Measurements from ENCODE around the gene C17orf50. TPM values are rescaled to one million over a fixed set of nuclear protein-coding genes. Genes with fewer than 3 reads are reported as not detected.

Gene C17orf50
- polyA plus RNA-seq, 3 donors: not detected

DNA sequence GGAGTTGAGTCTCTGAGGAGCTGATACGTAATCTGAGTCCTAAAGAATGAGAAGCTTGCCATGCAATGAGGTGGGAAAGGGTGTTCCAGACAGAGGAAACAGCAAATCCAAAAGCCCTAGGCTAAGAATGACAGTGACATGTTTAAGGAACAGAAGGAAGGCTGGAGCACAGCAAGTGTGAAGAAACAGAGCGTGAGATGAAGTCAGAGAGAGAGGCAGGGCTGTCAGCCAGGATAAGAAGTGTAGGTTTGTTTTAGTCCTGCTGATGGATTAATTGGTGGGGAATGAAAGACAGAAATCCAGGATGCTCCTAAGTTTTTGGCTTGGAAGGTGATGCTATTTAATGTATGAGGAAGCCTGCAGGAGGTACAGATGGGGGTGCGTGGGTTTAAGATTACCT lies 20.3 kb downstream of the C17orf50 start:
- DNase-seq (ENCODE audit: low read depth in 3 of 3, low spot score in 2 of 3): no peak

DNA sequence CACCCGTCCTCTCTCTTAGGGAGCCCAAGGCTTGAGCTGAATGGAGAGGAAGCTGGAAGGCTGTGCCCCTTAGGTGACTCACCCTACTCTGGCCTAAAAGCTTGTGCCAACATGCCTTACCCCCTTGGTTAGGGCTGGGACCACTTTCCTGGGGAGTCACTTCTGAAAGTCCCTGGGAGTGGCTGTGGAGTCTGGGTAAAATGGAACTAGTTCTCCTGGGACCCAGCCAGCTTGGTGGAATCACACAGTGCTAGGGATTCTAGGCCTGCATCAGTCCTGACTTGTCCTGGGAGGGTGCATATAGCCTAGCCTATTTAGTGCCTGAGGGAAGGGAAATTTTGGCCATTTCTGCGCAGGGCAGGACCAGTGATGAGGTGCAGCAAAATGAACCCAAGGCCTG lies 24.2 kb downstream of the C17orf50 start:
- DNase-seq (ENCODE audit: low read depth in 3 of 3, low spot score in 2 of 3): no peak

DNA sequence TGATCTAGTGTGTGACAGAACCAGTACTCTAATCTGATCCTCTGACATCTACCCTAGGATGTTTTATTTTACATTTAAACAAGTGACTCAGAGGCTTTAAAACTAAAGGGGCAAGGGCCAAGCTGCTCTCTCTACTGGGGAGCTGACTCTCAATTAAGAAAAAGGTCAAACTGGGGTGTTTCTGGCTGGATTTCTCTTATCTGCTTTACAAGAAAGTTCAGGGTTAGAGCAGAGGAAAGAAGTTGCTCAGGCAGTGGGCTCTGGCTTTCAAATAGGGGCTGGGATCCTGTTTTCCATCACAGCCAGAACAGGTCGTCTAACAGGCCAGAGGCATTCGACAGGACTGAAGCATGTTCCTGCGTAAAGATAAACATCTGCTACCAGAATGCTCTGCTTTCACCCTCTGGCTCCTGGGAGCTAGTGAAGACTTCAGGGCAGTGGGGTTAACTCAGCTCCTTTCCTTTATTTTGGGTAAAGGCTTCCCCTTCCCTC lies 26.3 kb downstream of the C17orf50 start:
- DNase-seq (ENCODE audit: low read depth in 3 of 3, low spot score in 2 of 3): no peak

DNA sequence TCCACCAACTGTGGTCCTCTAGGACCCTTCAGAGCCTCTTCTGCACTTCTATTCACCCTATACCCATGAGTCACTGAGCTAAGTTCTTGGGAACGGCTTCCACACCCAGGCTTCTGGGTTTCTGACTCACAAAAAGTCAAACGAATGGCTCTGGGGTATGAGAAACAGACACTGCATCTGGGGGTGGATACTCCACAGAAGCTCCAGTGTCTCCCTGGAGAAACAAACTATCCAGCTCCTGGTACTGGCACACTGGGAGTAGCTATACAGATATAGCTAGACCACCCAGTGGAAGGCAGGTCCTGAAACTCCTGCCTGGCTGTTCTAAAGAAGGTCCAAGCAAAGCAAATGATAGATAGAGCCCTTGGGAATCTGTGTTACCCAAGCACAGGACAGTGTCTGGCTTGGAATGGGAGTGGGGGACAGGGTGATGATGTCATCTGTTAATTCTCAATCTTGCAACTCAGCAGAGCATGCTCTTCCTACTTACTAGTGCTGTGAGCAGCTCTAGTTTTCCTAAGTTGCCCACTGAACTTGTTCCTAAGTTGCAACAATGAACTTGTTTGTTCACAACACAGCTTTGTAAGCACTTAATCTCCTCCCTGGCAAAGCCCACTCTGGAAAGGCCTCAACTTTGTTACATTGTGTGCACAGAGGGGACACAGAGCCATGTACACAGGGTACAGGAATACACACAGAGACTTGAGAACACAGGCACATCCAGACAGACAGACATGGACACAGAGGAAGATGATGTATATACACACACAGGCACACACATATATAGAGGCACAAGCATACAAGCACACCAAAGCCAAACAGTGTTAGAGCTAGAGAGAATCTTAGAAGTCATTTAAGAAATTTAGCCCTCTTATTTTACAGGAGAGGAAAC lies 28.0 kb downstream of the C17orf50 start:
- no peak for DNase-seq (ENCODE audit: low read depth in 3 of 3, low spot score in 2 of 3)

DNA sequence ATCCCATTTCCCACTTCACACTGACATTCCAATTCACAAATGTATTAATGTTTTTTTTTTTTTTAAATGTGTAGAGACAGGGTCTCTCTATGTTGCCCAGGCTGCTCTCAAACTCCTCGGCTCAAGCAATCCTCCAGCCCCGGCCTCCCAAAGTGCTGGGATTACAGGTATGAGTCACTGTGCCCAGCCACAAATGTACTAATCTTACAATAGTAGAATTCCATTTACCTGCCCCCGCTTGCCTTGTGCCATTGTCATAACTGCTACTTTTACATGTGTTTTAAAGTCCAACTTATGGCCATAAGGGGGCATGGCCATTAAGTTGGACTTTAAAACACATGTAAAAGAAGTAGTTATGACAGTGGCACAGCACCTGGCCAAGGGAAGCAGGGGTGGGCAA lies 30.2 kb downstream of the C17orf50 start:
- DNase-seq (ENCODE audit: low read depth in 3 of 3, low spot score in 2 of 3): no peak

DNA sequence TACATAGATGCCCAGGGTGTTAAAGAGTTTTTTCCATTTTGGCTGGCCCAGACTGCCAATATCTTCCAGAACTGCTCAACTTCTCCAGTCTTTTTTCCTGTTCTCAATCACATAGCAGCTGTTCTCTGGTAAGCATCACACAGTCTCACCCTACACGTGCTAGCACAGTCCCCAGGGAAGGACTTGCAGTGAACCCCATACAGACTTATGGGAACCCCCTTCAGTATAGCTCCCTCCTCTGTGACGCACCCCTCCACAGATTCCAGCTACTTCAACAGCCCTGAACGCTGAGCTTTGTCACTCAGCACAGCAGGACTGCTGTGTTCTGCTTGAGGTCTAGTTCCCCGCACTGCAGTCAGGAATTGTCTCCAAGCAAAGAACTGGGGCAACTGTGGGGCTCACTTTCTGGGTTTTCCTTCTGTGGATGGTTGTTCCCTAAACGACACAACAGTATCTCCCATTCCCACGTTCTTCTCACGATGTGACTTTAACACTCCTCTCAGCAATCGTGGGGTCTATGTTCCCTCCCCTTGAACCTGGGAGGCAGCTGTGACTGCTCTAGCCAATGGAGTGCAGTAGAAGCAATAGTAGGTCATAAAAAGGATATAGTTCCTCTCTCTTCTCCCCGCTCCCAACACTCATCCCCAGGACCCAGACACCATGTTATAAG lies 31.1 kb downstream of the C17orf50 start:
- DNase-seq (ENCODE audit: low read depth in 3 of 3, low spot score in 2 of 3): no peak

DNA sequence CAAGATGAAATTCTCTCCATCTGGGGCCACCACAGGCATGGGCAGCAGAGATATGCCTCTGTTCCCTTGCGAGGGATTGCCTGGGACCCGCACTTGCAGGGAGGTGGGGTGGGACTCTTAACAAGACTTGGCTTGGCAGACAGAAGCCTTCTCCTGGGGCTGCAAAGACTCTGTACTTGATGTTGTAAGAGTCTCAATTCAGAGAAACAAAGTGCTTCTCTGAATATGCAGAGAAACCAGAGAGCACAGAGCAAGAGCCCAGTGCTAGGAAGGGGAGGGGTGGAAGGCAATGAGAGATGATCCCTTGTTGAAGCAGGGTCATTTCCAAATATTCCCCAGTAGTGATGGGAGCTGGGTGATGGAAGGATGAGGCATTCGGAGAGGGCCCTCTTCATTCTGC lies 32.6 kb downstream of the C17orf50 start:
- no peak for DNase-seq (ENCODE audit: low read depth in 3 of 3, low spot score in 2 of 3)

DNA sequence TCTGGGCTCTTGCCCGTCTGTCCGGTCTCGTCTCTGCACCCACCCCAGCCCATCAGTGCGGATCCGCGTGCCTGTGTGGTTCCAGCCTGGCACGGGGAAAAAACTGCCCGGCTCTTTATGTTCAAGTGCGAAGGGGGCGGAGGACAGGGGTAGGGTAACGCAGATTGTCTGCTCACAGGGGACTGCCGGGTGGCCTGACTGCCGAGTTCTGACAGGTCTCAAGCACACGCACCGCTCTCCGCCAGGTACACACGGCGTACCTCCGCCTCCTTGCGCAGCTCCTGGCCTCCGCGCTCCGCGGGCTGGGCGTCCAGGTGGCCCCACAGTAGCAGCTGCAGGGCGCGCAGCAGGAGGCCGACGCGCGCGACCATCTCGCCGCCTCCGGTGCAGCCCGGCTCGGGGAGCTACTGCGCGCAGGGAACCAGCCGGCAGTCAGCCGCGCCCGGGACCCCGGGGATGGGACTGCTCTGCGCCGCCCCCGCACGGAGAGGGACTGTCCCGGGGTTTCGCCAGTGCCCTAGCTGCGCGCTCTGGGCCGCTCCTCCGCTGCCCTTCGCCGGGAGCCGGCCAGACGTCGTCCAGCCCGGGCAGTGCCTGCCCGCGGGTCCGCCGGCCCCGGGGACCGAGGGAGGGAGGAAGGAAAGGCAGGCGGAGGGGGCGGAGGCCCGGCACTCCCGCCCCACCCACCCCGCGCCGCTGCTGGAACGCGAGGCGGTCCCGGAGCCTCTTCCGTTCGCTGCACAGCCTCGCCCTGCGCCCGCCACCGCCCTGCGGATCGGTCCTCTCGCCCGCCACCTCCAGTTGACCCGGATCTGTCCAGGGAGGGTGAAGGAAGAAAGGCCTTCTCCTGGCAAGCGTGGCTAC lies 34.6 kb downstream of the C17orf50 start, which contains the start of gene MMP28:
Gene MMP28, minus strand, starts transcription at position 635 of the 864 bp plus-strand sequence. Its CDS starts 264 bp downstream, at position 371.
- DNase-seq (ENCODE audit: low read depth in 3 of 3, low spot score in 2 of 3): no peak

DNA sequence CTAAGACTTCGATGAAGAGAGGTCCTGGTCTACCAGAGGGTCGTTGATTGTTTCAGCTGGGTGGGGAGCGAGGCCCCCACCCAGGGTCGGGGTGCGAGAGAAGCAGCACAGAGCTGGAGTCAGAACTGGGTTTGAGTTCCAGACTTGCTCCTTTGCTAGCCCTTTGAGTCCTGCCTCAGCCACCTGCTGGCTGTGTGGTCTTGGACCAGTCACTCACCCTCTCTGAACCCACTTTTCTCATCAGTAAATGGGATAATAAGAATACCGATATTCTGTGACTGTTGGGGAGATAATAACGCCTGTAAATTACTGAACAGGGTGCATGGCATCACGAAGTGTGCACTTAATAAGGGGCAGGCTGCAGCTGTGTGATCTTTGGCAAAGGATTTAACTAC lies 35.2 kb downstream of the C17orf50 start:
- no peak for DNase-seq (ENCODE audit: low read depth in 3 of 3, low spot score in 2 of 3)

DNA sequence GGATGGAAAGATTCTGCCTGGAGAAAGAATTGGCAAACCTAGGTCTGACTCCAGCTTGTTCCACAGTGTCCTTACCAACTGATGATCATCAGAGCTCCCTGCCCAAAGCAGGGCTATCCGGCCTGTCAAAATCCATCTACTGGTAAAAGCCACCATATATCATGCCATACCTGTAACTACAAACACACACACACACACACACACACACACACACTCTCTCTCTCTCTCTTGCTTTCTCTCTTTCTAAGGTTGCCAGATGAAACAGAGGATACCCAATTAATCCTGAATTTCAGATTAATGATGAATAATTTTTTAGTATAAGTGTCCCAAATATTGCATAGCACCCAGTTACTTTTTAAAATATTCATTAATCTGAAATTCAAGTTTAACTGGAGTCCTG lies 36.3 kb downstream of the C17orf50 start:
- DNase-seq (ENCODE audit: low read depth in 3 of 3, low spot score in 2 of 3): no peak

DNA sequence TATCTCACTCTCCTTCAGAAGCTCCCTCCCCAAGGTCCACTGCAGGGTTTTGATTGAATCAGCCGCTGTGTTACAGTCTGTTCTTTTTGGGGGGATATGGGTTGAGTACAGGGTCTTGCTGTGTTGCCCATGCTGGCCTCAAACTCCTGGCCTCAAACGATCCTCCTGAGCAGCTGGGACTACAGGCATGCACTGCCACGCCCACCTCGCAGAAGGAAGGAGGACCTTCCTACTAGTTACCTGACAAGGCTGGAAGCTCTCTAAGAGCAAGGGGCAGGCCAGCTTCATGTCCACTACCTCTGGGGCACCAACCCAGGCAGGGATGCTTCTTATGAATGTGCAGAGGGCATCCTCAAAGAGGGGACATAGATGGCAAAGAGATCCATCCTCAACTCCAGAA lies 36.7 kb downstream of the C17orf50 start:
- DNase-seq (ENCODE audit: low read depth in 3 of 3, low spot score in 2 of 3): no peak

DNA sequence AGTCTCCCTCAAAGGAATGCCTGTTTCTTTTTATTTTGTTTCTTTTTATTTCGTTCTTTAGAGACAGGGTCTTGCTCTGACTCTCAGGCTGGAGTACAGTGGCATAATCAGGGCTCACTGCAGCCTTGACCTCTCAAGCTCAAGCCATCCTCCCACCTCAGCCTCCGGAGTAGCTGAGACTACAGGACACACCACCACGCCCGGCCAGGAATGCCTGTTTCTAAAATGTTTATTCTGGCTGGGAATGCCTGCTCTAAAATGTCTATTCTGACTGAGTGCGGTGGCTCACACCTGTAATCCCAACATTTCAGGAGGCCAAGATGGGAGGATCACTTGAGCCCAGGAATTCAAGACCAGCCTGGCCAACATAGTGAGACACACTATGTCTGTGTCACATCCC lies 37.2 kb downstream of the C17orf50 start:
- DNase-seq (ENCODE audit: low read depth in 3 of 3, low spot score in 2 of 3): no peak

DNA sequence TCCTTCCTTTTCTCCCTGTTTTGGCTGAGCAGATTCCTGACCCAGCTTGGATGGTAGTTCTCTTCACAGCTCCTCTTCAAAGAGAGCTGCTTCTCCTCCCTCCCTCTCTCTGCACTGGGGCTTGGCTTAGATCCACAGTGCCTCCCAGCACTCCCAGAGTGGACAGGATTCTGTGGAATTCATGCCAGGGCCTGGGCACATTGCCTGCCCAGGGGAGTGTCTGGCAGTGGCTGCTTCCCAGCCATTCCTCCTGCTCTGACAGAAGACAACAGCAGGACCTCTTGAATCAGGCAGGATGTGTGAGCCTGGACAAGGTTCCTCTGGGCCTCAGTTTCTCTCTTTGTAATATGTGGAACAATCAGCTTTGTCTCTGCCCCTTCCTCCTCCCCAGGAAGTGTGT lies 39.3 kb downstream of the C17orf50 start:
- no peak for DNase-seq (ENCODE audit: low read depth in 3 of 3, low spot score in 2 of 3)

DNA sequence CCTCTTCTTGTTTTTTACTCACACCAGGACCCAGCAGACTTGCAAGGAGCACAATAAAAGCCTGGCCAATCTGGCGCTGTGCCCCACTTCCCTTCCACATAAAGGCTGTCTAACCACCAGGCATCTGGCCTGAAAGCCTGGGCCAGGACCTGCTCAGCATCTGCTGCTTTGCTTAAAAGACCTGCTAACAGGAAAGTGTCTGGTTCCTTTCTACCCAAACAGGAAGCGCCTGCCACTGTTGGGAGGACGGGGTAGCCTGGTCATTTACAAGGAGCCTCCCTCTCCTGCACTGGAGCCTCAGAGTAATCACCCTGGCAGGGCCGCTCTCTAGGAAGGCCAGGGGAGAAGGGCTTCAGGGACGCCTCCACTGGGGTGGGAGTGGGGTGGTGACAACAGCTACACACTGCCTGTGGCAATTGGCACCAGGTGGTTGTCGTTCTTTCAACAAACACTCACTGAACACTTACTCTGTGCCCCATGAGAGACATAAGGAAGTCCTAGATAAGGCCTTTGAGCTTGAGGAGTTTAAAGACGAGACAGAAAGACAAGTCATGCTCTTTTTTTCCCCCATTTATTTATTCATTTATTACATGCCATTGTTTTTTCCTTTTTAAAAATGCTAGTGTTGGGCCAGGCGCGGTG lies 41.0 kb downstream of the C17orf50 start:
- no peak for DNase-seq (ENCODE audit: low read depth in 3 of 3, low spot score in 2 of 3)

DNA sequence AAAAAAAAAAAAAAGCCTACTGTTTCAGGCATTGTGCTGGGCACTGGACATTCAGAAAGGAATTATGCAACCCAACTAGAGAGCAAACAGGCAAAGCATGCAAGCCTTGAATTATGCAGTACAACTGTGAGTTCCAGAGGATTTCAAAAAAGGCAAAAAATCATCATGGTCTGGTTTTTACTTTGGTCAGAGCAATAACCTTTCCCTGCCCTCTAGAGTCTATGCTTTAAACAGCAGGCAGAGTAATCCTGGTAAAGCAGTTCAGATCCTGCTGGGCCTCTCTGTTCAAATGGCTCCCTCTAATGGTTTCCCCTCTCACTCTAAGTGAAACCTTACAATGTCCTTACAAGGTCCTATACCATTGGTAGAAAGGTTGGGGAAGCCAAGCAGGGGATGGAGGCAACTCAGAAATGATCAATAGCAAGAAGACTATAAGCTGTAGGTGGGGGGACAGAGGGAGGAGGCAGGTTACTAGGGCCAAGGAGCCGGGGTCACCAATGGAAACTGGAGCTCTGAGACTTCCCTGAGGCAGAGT lies 44.0 kb downstream of the C17orf50 start:
- DNase-seq (ENCODE audit: low read depth in 3 of 3, low spot score in 2 of 3): peak in 2 of 3 donors; percentile 67

DNA sequence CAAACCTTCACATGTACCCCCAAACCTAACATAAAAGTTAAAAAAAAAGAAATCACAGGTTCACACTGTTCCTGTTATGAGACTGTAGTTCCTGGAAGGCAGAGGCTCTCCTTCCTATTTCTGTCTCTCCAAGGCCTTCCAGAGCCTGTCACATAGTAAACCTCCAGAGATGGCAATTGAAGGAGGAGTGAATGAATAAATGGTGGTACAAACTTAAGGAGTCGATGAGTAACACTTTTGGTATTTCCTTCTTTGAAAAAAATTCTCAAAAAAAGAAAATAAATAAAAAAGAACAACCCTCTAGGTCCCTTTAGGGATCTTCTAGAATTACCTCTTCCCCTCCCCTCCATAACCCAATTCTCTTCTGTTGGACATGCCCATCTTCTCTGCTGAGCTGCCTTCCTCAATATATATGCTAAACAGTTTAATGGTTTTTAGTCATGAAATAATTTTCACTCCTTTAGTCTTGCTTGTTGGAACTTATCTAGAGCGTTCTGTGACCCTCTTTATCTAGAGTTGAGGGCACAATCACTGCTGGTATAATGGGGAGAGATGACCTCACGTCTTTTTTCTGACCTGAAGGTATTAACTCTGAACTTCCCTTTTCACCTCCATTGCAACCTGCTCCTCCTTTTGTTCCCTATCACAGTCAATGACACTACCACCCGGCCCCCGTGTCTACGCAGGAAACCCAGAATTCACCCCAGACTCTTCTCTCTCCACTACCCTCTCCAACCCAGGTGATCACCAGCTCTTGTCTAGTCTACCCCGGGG lies 46.9 kb downstream of the C17orf50 start:
- DNase-seq (ENCODE audit: low read depth in 3 of 3, low spot score in 2 of 3): no peak

DNA sequence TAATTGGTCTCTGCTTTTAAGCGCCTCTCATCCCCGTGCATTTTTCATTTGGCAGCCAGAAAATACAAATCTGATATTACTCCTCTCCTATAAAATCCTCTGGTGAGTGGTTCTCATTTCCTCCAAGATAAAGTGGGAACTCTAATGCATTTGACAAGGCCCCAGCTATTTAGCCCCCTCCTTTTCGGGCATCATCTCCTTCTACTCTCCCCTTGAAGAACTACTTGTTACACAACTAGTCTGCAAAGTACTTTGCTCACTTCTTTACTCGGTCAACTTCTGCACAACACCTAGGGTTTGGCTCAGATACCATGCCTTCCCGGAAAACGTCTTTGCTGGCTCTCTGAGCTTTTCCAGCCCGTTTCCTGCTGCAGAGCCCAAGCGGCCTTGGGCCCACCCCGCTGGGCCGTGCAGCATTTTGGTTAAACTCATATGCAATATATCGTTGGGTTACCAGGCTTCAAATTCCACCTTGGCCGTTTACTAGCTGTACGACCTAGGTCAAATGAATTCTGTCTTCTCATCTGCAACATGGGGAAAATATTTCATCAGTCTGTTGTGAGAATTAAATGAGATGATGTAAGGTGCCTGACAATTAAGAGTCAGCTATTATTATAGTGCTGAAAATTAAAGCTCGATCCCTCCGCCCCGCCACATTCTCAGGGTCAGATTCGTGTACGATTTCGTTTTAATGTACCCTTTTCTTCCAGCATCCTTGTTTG lies 47.7 kb downstream of the C17orf50 start:
- no peak for DNase-seq (ENCODE audit: low read depth in 3 of 3, low spot score in 2 of 3)

DNA sequence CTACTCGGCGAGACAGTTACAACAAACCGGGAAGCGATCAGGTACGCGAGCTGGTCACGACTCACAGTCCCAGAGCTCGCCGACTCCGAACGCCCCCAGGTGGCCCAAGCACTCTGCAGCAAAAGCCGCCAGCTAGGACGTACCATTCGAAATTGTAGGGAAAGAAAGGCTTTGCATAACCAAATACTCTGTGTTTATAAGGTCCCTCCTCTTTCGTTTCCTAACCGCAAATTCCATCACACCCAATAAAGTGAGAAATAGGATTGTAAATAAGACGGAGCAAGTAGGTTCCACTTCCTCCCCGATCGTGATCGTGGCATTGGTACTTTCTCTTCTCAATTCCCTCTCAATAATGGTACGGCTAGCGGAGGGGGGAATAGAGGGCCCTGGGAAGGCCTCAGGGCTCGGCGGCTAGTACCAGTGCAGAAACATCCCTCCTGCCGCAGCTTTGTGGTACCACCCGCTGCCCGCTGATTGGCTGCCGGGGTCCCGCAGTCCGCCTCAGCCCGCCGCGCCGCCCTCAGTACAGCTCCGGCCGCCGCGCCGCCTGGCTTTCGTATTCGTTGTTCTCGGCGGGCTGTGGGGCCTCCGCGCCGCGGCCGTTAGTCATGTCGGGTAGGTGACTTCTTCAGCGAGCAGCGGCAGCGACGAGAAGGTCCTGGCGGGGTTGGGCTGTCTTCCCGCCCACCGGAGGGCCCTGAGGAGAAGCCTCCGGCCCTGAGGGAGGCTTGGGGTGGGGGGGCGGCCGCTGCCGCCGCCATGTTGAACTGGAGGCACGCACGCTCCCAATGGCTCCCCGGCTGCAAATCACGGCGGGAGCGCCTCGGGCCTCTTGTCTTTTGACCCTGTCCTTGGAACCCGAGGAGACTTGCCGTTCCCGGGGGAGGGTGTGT lies 48.5 kb downstream of the C17orf50 start, which contains the start of gene TAF15:
Gene TAF15, plus strand, starts transcription at position 523 of the 893 bp plus-strand sequence. Its CDS starts 86 bp downstream, at position 609.
- peak; percentile 91 to 95 (median 95) for DNase-seq (ENCODE audit: low read depth in 3 of 3, low spot score in 2 of 3)

Measured in right renal cortex interstitium (tissue), 3 donors.